ENCODE data around the gene MCM3AP. TPM values are rescaled to one million over a fixed set of nuclear protein-coding genes. Genes with fewer than 3 reads are reported as not detected.

The MCM3AP gene
- total RNA-seq, 1 experiment from 2014 or later = 57.8 TPM

DNA sequence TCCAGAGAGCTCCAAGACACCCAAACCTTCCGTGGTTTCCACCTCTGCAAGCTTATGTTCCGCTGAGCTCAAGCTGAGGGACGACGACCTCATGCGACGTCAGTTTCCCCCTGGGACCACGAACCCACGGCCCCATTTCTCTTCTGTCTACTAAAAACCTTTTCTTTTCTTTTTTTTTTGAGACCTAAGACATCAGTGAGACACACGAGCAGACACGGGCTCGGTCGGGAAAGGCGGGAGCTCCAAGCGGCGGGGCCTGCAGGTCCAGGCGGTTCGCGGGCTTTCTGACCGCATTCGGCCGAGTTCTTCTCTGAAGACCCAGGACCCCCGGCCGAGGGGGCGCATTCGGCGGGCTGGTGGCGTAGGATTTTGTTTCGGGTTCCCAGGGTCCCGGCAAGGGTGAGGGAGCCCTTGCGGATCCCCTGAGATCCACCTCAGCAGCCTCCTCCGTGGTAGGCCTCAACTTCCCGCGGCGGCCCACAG lies 37.9 kb upstream of the MCM3AP start:
- TF ChIP-seq CTCF (conservative IDR thresholded peaks at IDR 0.05) = no peak
- TF ChIP-seq EZH2 (IDR thresholded peaks at IDR 0.05; ENCODE audit: low read depth) = no peak
- Histone ChIP-seq H3K36me3 (ENCODE audit: low read depth) (no peaks in the 10 kb centered on the region), H3K9me3 (ENCODE audit: insufficient read depth, low read depth) (no peaks in the 10 kb centered on the region), H3K27ac (no peak overlapping the region), H3K27me3 (ENCODE audit: insufficient read depth, low read depth) (no peaks in the 10 kb centered on the region), H3K4me2 (peak overlapping the region; percentile 89), H3K79me2 (ENCODE audit: low read depth) (peaks cover 59% of the 10 kb centered on the region), H3F3A (ENCODE audit: insufficient read depth, low read depth) (peaks cover 8% of the 10 kb centered on the region; the same call in 1 of the 2 replicates), H3K9me2 (ENCODE audit: insufficient read depth) (no peaks in the 10 kb centered on the region), H2AFZ (peak overlapping the region; percentile 78), H3K4me3 (peak overlapping the region; percentile 98), H3K4me1 (replicated peaks; ENCODE audit: insufficient read depth) (peaks cover 16% of the 10 kb centered on the region), H4K20me1 (ENCODE audit: insufficient read depth) (no peaks in the 10 kb centered on the region)
- no peak for DNase-seq
- intact Hi-C loops (cut with micrococcal nuclease; ENCODE audit: unreplicated experiment) = no loop called here
- BruUV-seq (replicated peaks) = TSS peak; percentile 53
- CTCF ChIA-PET = no interaction called here
- POLR2A ChIA-PET (ENCODE audit: unreplicated experiment) = interaction anchor here (0.6 kb wide), 1 partner anchor 985 kb away, joined by 5 read pairs; no protein-coding TSS in a partner anchor

DNA sequence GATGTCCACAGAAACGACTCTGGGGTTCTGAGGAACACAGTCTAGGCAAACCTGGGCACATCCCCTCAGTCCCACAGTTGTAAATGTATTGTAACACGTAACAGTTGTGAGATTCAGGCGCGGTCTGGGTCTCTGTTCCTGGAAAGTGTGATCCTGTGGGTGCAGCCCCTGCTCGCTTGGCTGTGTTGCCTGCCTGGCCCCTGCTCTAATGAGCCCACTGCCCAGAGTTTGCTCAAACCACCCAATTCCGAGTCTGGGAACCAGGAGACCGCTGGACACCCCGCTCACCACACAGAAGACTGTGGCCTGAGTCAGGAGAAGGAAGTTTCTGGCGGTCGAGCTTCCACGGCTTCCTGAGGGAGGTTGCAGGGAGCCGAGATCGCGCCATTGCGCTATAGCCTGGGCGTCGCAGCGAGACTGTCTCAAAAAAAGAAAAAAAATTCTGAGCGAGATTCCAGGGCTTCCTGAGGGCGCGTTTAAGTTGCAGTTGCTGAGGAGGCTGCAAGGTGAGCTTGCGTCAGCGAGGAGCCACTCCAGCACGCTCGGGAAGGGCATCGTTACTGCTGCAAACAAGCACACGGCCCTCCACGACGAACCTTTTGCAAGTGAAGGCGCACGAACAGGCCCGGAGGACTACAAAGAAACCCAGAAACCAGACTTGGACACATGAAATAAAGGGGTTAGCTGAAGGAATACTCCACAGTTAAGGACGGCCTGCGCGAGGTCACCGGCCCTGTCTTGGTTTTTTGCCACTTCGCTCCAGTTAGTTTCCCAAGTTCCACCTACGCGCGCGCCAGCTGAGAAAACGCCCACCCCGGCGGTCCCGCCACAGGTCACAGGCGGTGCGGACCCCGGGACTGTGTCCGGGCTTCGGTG lies 37.2 kb upstream of the MCM3AP start:
- peak overlapping the region; percentile 98 for H3K4me3 ChIP-seq
- ChIA-PET POLR2A (ENCODE audit: unreplicated experiment) (interaction anchor here (0.6 kb wide), 1 partner anchor 984 kb away, joined by 5 read pairs; no protein-coding TSS in a partner anchor), CTCF (no interaction called here)
- peak overlapping the region; percentile 78 for H2AFZ ChIP-seq
- H4K20me1 ChIP-seq (ENCODE audit: insufficient read depth) = no peaks in the 10 kb centered on the region
- H3K79me2 ChIP-seq (ENCODE audit: low read depth) = peaks cover 55% of the 10 kb centered on the region
- H3K9me2 ChIP-seq (ENCODE audit: insufficient read depth) = no peaks in the 10 kb centered on the region
- TF ChIP-seq EZH2 (IDR thresholded peaks at IDR 0.05; ENCODE audit: low read depth) = no peak
- no peak for TF ChIP-seq CTCF (conservative IDR thresholded peaks at IDR 0.05)
- peaks cover 8% of the 10 kb centered on the region; the same call in 1 of the 2 replicates for H3F3A ChIP-seq (ENCODE audit: insufficient read depth, low read depth)
- intact Hi-C loops (cut with micrococcal nuclease; ENCODE audit: unreplicated experiment) = no loop called here
- H3K36me3 ChIP-seq (ENCODE audit: low read depth) = no peaks in the 10 kb centered on the region
- no TSS peak for BruUV-seq (replicated peaks)
- peak in 1 of 2 experiments; percentile 14 for DNase-seq
- no peaks in the 10 kb centered on the region for H3K27me3 ChIP-seq (ENCODE audit: insufficient read depth, low read depth)
- peak overlapping the region; percentile 89 for H3K4me2 ChIP-seq
- no peaks in the 10 kb centered on the region for H3K9me3 ChIP-seq (ENCODE audit: insufficient read depth, low read depth)
- H3K4me1 ChIP-seq (replicated peaks; ENCODE audit: insufficient read depth) = peaks cover 16% of the 10 kb centered on the region
- no peak overlapping the region for H3K27ac ChIP-seq

DNA sequence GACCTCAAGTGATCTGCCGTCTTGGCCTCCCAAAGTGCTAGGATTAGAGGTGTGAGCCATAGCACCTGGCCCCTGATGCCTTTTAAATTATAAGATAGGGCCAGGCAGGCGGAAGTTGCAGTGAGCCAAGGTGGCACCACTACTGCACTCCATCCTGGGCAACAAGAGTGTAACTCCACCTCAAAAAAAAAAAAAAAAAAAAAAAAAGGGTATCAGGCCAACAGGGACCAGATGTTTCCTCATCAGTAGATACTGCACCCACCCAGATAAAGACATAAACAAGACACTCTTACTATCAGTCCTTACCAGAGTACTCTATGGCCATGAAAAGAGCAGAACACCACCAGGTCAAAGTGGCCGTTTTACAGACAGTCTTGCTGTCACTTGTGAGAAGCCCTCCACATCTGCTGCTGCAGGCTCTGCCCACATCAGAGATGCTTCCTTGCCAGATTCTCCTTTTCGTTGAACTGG lies 35.0 kb upstream of the MCM3AP start:
- POLR2A ChIA-PET (ENCODE audit: unreplicated experiment) = no interaction called here
- no peak overlapping the region for H2AFZ ChIP-seq

More for the DNA sequence above, 35.0 kb upstream of the MCM3AP start:
- Histone ChIP-seq H3K4me3 (no peak overlapping the region), H3K27me3 (ENCODE audit: insufficient read depth, low read depth) (no peaks in the 10 kb centered on the region), H3K9me2 (ENCODE audit: insufficient read depth) (no peaks in the 10 kb centered on the region), H3K4me1 (replicated peaks; ENCODE audit: insufficient read depth) (peaks cover 6% of the 10 kb centered on the region), H3F3A (ENCODE audit: insufficient read depth, low read depth) (peaks cover under 1% of the 10 kb centered on the region; the same call in 1 of the 2 replicates), H3K9me3 (ENCODE audit: insufficient read depth, low read depth) (no peaks in the 10 kb centered on the region), H3K27ac (no peak overlapping the region), H3K36me3 (ENCODE audit: low read depth) (no peaks in the 10 kb centered on the region), H3K4me2 (no peak overlapping the region), H3K79me2 (ENCODE audit: low read depth) (peaks cover 35% of the 10 kb centered on the region), H4K20me1 (ENCODE audit: insufficient read depth) (no peaks in the 10 kb centered on the region)
- CTCF ChIA-PET = no interaction called here
- TF ChIP-seq CTCF (conservative IDR thresholded peaks at IDR 0.05) (no peak), EZH2 (IDR thresholded peaks at IDR 0.05; ENCODE audit: low read depth) (no peak)
- intact Hi-C loops (cut with micrococcal nuclease; ENCODE audit: unreplicated experiment) = no loop called here
- no TSS peak for BruUV-seq (replicated peaks)
- no peak for DNase-seq
